GM12864 (cell line): ENCODE results near the gene SIGLEC6.

Experiments
- DNase-seq: peaks from one replicate; pipeline ENCODE4 v3.0.0-alpha.2; 2011; ENCODE audit warnings: low read depth
- H3K4me3 ChIP-seq: 2 replicates; pipeline ENCODE4 v1.5.1; 2011; ENCODE audit warnings: mild to moderate bottlenecking, low read depth, low read length, control low read depth
- CTCF ChIP-seq: IDR thresholded peaks from 2 replicates; pipeline ENCODE4 v1.5.1; 2011; ENCODE audit warnings: low read depth, mild to moderate bottlenecking, moderate library complexity, low read length, control low read depth, inconsistent platforms; ENCODE audit errors: missing control alignments

The SIGLEC6 gene

GRCh38 chr19:51490676-51491075 is 40.8 kb downstream of the SIGLEC6 start:
- no peak for TF ChIP-seq CTCF
- H3K4me3 ChIP-seq, result no peak overlapping the region
- DNase-seq, result no peak

- H3K4me3 ChIP-seq, result no peak overlapping the region
- no peak for DNase-seq
- no peak for TF ChIP-seq CTCF
Observed at GRCh38 chr19:51489113-51489512, 42.4 kb downstream of the SIGLEC6 start.

GRCh38 chr19:51488491-51488890 is 43.0 kb downstream of the SIGLEC6 start:
- no peak for DNase-seq
- no peak for TF ChIP-seq CTCF
- no peak overlapping the region for H3K4me3 ChIP-seq

GRCh38 chr19:51485960-51486660 is 45.4 kb downstream of the SIGLEC6 start:
- DNase-seq, result no peak
- no peak overlapping the region for H3K4me3 ChIP-seq
- no peak for TF ChIP-seq CTCF

- no peak for TF ChIP-seq CTCF
- no peak overlapping the region for H3K4me3 ChIP-seq
- no peak for DNase-seq
Observed at GRCh38 chr19:51480590-51480989, 50.9 kb downstream of the SIGLEC6 start.

GRCh38 chr19:51479531-51480331 is 51.7 kb downstream of the SIGLEC6 start:
- no peak overlapping the region for H3K4me3 ChIP-seq
- no peak for TF ChIP-seq CTCF
- DNase-seq, result no peak
